ENCODE measurements around the gene FILIP1.
"Not testable (repeated sequence)": the region's sequence is repeated elsewhere in the genome, so short reads cannot be mapped to it uniquely, and the experiment has no call there.

FILIP1 gene

GRCh38 chr6:75445738-75446137 lies 47.9 kb downstream of the FILIP1 start:
- DNase-seq, result no peak

- no peak for DNase-seq
Observed at GRCh38 chr6:75444899-75445298, 48.7 kb downstream of the FILIP1 start.

- DNase-seq, result not testable (repeated sequence)
Observed at GRCh38 chr6:75441883-75442282, 51.7 kb downstream of the FILIP1 start.

GRCh38 chr6:75441479-75441878 lies 52.1 kb downstream of the FILIP1 start:
- not testable (repeated sequence) for DNase-seq

GRCh38 chr6:75438442-75439116 lies 55.0 kb downstream of the FILIP1 start:
- no peak for DNase-seq

- no peak for DNase-seq
Observed at GRCh38 chr6:75438013-75438431, 55.6 kb downstream of the FILIP1 start.

GRCh38 chr6:75437421-75437891 lies 56.1 kb downstream of the FILIP1 start:
- DNase-seq, result no peak

GRCh38 chr6:75436869-75437268 lies 56.7 kb downstream of the FILIP1 start:
- DNase-seq, result no peak

GRCh38 chr6:75432809-75433208 lies 60.8 kb downstream of the FILIP1 start:
- DNase-seq, result not testable (repeated sequence)

- DNase-seq, result no peak
Observed at GRCh38 chr6:75431379-75431778, 62.2 kb downstream of the FILIP1 start.

- DNase-seq, result no peak
Observed at GRCh38 chr6:75430631-75431325, 62.8 kb downstream of the FILIP1 start.

- DNase-seq, result no peak
Observed at GRCh38 chr6:75429061-75429703, 64.4 kb downstream of the FILIP1 start.

GRCh38 chr6:75428204-75428603 lies 65.4 kb downstream of the FILIP1 start:
- DNase-seq, result no peak

GRCh38 chr6:75427329-75427728 lies 66.3 kb downstream of the FILIP1 start:
- DNase-seq, result no peak

GRCh38 chr6:75424618-75425548 lies 68.7 kb downstream of the FILIP1 start:
- no peak for DNase-seq

- DNase-seq, result no peak
Observed at GRCh38 chr6:75423386-75423785, 70.2 kb downstream of the FILIP1 start.

- no peak for DNase-seq
Observed at GRCh38 chr6:75422024-75422639, 71.5 kb downstream of the FILIP1 start.

- DNase-seq, result no peak
Observed at GRCh38 chr6:75421316-75422023, 72.1 kb downstream of the FILIP1 start.

- no peak for DNase-seq
Observed at GRCh38 chr6:75419980-75420379, 73.6 kb downstream of the FILIP1 start.

- no peak for DNase-seq
Observed at GRCh38 chr6:75419416-75419815, 74.2 kb downstream of the FILIP1 start.

GRCh38 chr6:75418233-75418632 lies 75.4 kb downstream of the FILIP1 start:
- DNase-seq, result no peak

- no peak for DNase-seq
Observed at GRCh38 chr6:75416443-75416842, 77.2 kb downstream of the FILIP1 start.
